GM06990 (cell line): ENCODE data around the gene VPS16.

Experiments
- DNase-seq: peaks from one replicate; pipeline ENCODE4 v3.0.0-alpha.2; 2011; ENCODE audit not compliant: insufficient read length; ENCODE audit errors: extremely low read depth
- H3K27me3 ChIP-seq: replicated peaks from 2 replicates; pipeline ENCODE4 v1.6.0; 2011; ENCODE audit warnings: low read length; ENCODE audit not compliant: control insufficient read depth, insufficient read depth
- H3K36me3 ChIP-seq: 2 replicates; pipeline ENCODE4 v1.5.1; 2011; ENCODE audit warnings: low read length; ENCODE audit not compliant: control insufficient read depth, insufficient read depth
- H3K4me3 ChIP-seq: replicated peaks from 2 replicates; pipeline ENCODE4 v1.5.1; 2011; ENCODE audit warnings: low read depth, mild to moderate bottlenecking, control low read depth, low read length
- CTCF ChIP-seq: IDR thresholded peaks from 2 replicates; pipeline ENCODE4 v1.5.1; 2011; ENCODE audit warnings: low read length, control low read depth, mild to moderate bottlenecking, inconsistent platforms; ENCODE audit not compliant: insufficient read depth, poor library complexity, severe bottlenecking

Gene VPS16

GRCh38 chr20:2851086-2851485, 10.5 kb downstream of the VPS16 start:
- no peak overlapping the region for H3K4me3 ChIP-seq
- no peak for DNase-seq
- TF ChIP-seq CTCF: no peak
- H3K36me3 ChIP-seq: no peaks in the 10 kb centered on the region
- H3K27me3 ChIP-seq: no peaks in the 10 kb centered on the region

DNA sequence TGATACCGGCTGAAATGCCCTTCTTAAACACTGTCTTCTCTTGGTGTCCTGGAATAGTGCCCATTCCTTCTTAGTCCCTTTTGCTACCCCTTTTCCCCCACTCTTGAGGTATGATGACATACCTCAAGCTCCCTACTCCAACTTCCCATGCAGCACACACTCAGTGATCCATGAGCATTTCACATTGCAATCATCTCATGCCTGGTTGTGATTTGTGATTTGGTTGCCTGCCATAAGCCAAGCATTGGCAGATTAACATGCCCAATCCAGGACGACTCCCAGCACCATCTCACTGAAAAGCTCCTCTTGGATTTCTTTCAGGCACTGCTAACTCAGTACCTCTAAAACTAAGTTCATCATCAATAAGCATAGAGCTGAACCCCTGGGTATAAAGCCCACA, 18.0 kb downstream of the VPS16 start:
- peaks cover 16% of the 10 kb centered on the region for H3K36me3 ChIP-seq
- no peak for DNase-seq
- no peaks in the 10 kb centered on the region for H3K27me3 ChIP-seq
- H3K4me3 ChIP-seq: no peak overlapping the region
- no peak for TF ChIP-seq CTCF

DNA sequence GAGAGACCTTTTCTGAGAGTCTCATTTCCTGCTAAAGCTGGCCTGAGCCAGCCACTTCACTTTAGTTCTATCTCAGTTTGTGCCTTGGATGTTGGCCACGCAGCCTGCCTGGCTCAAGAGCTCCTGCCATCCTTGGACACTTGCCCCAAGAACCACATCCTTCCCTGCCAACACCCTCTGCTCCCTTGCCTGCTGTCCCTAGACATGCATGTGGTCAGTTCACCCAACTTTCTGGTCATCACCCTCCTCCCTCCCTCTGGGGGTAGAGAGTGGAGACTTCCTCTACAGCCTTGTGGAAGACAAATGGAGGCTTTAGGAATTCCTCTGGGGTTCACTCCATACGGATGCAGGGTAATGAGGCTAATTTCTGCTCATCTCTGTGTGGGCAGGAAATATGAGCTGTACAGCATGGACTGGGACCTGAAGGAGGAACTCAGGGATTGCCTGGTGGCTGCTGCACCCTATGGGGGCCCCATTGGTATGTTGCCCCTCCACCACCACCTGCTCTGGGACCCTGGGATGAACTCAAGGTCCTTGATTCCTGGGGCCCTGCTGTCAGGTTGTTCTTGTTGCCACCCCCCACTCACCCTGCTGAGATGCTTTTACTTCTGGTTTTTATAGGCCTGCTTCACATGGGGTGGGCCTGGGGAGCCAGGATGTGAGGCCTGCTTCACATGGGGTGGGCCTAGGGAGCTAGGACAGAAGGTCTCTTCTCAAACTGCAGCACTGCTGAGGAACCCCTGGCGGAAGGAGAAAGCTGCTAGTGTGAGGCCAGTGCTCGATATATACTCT, 19.0 kb downstream of the VPS16 start:
- TF ChIP-seq CTCF: no peak
- H3K36me3 ChIP-seq: peaks cover 21% of the 10 kb centered on the region
- H3K27me3 ChIP-seq: no peaks in the 10 kb centered on the region
- H3K4me3 ChIP-seq: no peak overlapping the region
- no peak for DNase-seq

DNA sequence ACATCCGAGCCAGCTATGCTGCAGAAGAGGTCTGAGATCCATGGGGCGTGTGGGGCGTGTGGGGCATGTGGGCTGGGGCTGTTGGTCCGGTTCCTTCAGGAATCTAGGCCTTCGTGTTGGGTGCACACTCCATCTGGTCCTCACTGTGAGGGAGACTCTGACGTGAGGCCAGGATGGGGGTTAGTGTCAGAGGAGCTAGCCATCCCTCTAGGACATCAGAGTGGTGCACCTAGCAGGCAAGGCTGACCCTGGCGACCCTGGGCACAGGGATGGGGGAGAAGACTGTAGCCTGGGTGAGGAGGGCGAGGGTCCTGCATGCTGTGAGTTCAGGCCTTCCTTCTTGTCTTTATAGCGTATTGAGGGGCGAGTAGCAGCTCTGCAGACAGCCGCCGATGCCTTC, 24.1 kb downstream of the VPS16 start:
- Histone ChIP-seq H3K36me3 (peaks cover 29% of the 10 kb centered on the region), H3K4me3 (no peak overlapping the region), H3K27me3 (no peaks in the 10 kb centered on the region)
- no peak for TF ChIP-seq CTCF
- DNase-seq: no peak

- Histone ChIP-seq H3K36me3 (peaks cover 29% of the 10 kb centered on the region), H3K4me3 (no peak overlapping the region), H3K27me3 (no peaks in the 10 kb centered on the region)
- TF ChIP-seq CTCF: no peak
- no peak for DNase-seq
These were observed 24.6 kb downstream of the VPS16 start for GRCh38 chr20:2865101-2865500.
